Measurements from ENCODE around the gene FOXB1. TPM values are rescaled to one million over a fixed set of nuclear protein-coding genes. Genes with fewer than 3 reads are reported as not detected.

The FOXB1 gene
- total and polyA plus RNA-seq, 2 of the 13 experiments (the other 11 are each of a cell fraction or from before 2014, with no cell fraction given): not detected

DNA sequence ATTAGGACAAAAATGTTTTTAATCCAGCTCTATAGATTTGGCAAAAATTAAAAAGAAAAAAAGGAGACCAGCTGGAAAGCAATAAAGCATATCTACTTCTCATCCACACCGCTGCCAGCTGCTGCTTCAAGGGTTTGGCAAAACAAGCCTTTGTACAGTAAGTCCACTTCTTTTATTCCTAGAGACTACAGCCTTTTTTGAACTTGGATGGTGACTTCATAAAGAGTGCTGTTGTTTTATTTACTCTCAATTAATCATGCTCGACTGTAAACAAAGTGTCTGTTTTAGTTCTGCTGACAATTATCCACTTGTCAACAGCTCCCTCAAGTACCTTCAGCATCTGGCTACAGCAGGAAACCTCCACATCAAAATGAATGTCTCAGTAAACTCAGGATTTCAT, 12.3 kb upstream of the FOXB1 start:
- POLR2A ChIA-PET: no interaction called here
- Histone ChIP-seq H3K4me2 (ENCODE audit: low read depth, low read length) (no peak overlapping the region), H3K4me3 (replicated peaks in 1 of 3; ENCODE audit: insufficient read depth in 1 of 3, low read depth in 2 of 3, low read length in 3 of 3) (no peak overlapping the region), H3K9ac (ENCODE audit: insufficient read depth, low read depth, low read length) (no peak overlapping the region), H2AFZ (ENCODE audit: low read length) (no peak overlapping the region), H3K27ac (ENCODE audit: extremely low read length, insufficient read depth, low read length) (no peak overlapping the region), H3K79me2 (ENCODE audit: insufficient read depth, low read length) (no peaks in the 10 kb centered on the region), H3K27me3 (ENCODE audit: control insufficient read depth in 1 of 2, insufficient read depth in 2 of 2, low read length in 2 of 2) (peaks cover 10 to 37% of the 10 kb centered on the region in 2 experiments; a peak in 4 of 5 replicates), H4K20me1 (ENCODE audit: insufficient read depth, low read length) (no peaks in the 10 kb centered on the region), H3K4me1 (ENCODE audit: insufficient read depth, low read length) (peaks cover 5% of the 10 kb centered on the region), H3K9me3 (ENCODE audit: low read length) (no peaks in the 10 kb centered on the region), H3K36me3 (replicated peaks in 1 of 2; ENCODE audit: control insufficient read depth in 1 of 2, insufficient read depth in 2 of 2, low read length in 2 of 2) (no peaks in the 10 kb centered on the region)
- BruUV-seq (replicated peaks): no TSS peak
- ATAC-seq (no peak), FAIRE-seq (no peak), DNase-seq (ENCODE audit: low spot score) (no peak)
- CTCF ChIA-PET (ENCODE audit: low intra/inter-chr PET ratio, low total read pairs): no interaction called here
- in situ Hi-C loops (cut with HindIII; ENCODE audit: extremely low pct_ligation_motif_present, low pct_unique_long_range_greater_than_20kb) (no loop called here), intact Hi-C loops (cut with micrococcal nuclease; ENCODE audit: unreplicated experiment) (no loop called here)
- TF ChIP-seq CEBPZ (IDR thresholded peaks at IDR 0.05; ENCODE audit: low read length) (no peak), ATF7-NPFF (CRISPR knock-in tag; IDR thresholded peaks at IDR 0.05; ENCODE audit: low read depth) (no peak), ZNF225 (CRISPR knock-in tag; IDR thresholded peaks at IDR 0.05) (no peak), BHLHE40 (IDR thresholded peaks at IDR 0.05; ENCODE audit: low read length) (no peak), ZBTB4 (CRISPR knock-in tag; IDR thresholded peaks at IDR 0.05; ENCODE audit: borderline replicate concordance) (no peak)
- whole genome bisulfite sequencing (ENCODE audit: low lambda C conversion rate): 20% methylated on average over 2 of the region's 2 CpGs
